Measurements from ENCODE around the gene TRIOBP.
"Not testable (repeated sequence)": the region's sequence is repeated elsewhere in the genome, so short reads cannot be mapped to it uniquely, and the experiment has no call there.

TRIOBP gene

DNA sequence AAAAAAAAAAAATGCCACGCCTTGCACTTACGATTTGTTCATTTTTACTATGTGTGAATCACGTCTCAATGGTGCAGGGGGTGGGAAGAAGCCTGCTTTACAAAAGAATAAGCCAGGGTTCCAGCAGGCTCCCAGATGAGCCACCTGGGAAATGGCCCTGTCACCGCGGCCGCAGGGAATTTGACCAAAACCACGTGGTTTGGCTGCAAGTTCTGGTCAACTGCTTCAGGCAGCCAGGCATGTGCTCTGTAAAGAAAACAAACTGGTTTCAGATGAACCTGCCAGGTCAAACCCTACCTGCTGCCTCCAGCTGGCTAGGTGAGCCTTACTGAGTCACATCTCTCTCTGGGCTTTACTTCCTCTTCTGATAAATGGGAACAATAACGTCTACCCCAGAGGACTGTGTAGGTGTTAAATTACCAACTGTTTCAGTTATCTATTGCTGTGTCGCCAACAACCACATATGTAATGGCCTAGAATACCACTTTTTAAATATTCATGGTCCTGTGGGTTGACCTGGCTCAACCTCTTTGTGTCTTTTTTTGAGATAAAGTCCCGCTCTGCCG, 80.4 kb downstream of the TRIOBP start:
- no peak for DNase-seq

DNA sequence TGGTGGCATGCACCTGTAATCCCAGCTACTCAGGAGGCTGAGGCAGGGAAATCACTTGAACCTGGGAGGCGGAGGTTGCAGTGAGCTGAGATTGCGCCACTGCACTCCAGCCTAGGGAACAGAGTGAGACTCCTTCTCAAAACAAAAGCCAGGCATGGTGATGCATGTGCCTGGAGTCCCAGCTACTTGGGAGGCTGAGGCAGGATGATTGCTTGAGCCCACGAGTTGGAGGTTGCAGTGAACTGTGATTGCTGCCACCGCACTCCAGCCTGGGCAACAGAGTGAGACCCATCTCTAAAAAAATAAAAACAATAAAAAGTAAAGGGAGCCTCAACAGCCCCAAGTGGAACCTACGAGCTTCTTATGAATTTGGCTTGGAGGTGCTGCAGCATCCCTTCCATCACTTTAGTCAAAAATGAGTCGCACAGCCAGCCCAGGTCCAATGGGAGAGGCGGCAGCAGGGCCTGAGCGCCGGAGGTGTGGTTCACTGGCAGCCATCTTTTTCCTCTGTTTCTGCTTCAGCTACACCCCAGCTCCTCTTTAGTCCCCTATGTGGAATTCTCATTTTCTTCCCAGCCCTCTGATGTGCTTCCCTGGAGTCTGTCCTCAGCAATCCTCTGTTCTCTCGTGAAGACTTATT, 81.6 kb downstream of the TRIOBP start:
- no peak for DNase-seq

DNA sequence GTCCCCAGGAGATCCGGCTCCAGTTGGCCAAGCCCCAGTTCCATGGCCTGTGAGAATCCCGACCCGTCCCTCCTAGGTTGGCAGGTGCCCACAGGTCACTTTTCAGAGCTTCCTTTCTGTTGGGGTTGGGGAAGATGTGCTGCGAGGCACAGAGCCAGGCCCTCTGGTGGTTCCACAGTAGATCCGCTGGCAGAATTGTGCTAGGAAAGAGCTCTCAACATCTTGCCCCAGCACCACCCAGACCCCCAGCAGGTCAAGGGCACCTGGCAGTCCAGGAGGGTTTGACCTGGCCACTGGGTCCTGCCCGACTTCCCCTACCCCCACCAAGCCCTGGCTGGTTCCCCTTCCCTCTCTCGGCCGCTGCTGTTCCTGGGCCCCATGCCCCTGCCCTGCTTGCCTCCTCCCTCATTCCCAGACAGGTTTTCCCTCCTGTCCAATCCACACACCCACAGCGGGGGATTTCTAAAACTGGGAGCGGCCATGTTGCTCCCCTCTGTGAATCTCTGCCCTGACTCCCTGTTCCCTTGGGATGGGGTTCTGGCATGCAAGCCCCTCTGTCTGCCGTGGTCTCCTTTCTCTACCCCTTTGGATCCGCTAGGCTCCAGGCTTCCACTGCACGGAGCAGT, 84.7 kb downstream of the TRIOBP start:
- DNase-seq = no peak

DNA sequence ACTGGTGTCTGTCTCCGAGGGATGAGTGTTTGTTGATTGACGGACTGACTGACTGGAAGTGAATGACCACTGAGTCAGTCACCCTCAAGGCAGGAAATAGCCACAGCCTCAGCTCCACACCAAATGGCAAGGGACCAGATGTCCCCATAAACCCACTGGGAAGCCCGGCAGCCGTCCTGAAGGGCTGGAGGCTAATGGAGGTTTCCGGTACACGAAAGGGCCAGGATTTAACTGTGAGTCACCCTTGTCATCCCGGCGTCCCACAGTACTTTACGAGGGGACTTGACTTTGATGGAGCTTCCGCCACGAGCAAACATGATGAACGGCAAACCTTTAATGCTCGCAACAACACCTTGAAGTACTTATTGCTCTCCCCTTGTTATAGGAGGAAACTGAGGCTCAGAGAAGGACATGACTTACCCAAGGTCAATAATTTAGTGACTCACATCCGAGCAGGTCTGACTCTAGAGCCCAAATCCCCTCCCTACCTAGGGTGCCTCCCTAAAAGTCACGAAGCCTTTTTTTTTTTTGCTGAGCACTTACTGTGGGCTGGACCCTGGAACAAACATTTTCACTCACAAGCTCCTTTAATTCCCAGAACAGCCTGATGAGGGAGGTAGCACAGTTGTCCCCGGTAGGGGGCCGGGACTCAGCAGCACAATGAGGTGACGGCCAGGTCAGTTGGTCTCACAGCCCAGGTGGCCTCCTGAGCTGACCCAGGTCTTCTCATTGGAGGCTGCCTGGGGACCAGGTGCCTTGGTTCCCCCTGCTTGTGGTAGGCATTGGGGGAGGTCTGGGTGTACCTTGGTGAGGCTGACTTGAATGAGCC, 85.7 kb downstream of the TRIOBP start:
- DNase-seq = no peak

DNA sequence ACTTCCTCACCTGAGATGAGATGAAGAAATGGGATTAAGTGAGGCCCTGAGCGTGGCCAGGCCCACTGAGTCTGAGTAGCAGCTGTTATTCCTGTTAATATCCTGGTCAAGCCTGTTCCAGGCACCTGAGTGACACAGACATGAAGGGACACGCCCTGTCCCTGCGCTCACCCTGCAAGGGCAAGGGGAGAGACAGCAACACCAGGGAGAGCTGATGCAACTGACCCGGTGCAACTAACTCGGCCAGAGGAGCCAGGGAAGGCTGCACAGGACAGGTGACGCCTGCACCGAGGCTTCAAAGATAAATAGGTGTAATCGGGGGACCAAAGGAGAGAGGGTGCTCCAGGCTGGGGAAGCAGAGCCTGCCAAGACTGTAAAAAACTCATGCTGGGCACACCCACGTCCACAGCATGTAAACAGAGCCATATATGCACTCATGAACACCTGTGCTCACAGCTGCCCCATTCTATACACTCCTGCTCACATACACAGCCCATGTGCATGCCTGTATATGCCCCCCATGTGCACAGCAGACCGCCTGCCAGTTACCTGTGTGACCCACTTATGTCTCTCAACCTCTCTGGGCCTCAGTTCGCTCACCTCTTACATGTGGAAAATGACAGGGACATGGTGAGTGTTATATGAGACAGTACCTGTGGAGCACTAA, 88.1 kb downstream of the TRIOBP start:
- no peak for DNase-seq

DNA sequence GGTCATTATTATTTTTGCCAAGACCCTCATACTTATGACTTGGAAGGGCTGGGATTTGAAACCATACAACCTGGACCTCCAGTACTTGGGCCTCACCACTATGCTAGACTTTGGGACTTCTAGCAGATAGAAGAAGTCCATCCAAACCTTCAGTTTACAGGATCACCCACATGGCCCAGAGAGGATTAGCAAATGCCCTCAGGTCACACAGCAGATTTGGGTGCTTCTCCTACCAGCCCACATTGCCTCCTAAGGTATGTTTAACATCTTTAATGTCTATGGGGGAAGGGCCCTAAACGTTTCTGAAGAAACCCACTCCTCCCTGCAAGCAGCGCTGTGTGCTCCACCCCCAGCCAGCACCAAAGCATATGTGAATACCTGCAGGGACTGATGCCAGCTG, 93.4 kb downstream of the TRIOBP start:
- no peak for DNase-seq

DNA sequence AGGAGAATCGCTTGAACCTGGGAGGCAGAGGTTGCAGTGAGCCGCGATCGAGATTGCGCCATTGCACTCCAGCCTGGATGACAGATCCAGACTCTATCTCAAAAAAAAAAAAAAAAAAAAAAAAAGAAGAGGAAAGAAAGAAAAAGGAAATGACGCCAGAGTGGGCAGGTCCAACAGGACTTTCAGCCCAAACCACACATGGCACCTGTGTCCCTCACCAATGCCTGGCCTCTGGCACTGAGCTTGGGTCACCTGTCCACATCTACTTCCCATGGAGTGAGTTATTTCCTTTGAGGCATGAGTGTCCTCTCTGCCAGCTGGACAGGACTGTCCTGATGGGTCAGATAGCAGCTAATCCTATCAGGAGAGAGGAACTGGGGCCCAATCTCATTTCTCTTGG, 95.6 kb downstream of the TRIOBP start:
- no peak for DNase-seq

DNA sequence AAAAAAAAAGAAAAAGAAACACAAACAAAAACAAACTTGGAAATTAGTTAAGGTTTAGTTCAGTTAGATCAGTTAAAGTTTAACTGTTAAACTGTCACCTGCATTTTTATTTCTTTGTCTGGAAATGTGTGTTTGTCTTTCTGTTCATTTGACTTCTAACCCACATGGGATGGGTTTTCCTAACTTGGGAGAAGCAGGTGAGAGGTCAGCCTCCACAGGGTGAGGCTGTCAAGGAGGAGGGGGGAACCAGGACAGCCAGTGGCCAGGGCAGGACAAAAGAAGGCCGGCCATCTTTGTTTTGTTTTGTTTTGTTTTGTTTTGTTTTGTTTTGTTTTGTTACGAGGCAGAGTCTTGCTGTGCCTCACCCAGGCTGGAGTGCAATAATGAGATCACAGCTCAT, 97.5 kb downstream of the TRIOBP start:
- DNase-seq = no peak

DNA sequence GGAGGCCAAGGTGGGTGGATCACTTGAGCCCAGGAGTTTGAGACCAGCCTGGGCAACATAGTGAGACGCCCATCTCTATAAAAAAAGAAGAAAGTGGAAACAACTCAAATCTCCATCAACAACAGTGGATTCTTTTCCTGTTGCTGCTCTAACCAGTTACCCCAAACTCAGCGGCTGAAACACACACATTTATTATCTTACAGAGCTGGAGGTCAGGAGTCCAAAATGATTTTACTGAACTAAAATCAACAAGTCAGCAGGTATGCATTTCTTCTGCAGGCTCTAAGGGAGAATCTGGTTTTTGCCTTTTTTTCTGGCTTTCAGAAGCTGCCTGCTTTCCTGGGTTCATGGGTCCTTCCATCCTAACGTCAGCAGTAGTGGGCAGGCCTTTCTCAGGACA, 99.2 kb downstream of the TRIOBP start:
- DNase-seq = no peak

DNA sequence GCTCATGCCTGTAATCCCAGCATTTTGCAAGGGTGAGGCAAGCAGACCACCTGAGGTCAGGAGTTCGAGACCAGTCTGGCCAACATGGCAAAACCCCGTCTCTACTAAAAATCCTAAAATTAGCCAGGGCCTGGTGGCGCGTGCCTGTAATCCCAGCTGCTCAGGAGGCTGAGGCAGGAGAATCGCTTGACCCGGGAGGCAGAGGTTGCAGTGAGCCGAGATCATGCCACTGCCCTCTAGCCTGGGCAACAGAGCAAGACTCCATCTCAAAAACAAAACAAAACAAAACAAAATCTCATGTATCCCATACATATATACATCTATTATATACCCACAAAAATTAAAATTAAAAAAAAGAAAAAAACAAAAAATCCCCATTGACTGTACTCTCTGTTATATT, 100.4 kb downstream of the TRIOBP start:
- not testable (repeated sequence) for DNase-seq

DNA sequence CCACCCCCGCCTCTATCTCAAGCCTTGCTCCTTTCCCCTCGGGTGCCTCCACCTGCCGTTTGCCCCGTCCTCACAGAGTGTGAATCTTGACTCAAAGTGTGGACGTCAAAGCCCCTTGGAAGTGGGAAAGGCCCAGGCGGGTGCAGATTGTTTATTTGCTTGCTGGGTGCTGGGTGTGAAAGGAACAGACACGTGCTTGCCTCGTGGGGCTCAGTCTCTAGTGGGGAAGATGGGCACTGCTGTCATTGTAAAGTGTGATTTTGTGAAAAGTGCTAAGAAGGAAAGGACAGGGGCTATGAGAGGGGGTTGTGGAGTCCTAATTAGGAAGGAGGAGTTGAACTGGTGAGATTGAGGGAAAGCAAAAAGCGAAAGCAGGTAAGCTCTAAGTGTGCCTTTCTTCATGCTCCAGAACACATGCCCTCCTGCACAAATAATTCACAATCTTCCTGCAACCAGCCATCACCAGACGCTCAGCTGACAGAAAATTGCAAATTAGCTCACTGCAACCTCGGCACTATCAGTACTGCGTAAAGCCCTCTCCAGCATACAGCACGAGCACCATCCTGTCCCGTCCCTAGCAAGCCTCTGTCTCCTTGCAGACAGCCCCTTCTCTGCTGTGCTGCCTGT, 101.1 kb downstream of the TRIOBP start:
- no peak for DNase-seq

DNA sequence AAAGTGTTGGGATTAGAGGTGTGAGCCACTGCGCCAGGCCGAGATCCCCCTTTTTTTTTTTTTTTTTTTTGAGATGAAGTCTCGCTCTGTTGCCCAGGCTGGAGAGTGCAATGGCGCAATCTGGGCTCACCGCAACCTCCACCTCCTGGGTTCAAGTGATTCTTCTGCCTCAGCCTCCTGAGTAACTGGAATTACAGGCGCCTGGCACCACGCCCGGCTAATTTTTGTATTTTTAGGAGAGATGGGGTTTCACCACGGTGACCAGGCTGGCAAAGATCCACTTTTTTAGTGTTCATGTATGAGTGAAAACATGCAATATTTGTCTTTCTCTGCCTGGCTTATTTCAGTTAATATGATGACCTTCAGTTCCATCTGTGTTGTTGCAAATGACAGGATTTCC, 103.1 kb downstream of the TRIOBP start:
- DNase-seq = not testable (repeated sequence)

DNA sequence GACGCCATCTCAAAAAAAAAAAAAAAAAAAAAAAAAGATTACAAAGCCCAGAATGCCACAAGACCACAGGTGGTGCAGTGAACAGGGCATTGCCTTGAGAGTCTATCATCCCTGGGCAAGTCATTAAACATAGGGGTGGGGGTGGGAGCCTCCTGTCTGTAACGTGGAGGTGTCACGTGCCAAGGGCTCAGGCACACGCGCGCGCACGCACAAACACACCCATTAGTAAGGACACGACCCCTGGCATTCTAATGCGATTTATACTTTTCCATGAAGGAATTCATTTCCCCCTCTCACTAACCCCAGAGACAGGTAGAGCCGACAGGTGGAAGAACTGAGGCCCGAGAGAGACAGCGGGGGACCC, 105.1 kb downstream of the TRIOBP start:
- no peak for DNase-seq

DNA sequence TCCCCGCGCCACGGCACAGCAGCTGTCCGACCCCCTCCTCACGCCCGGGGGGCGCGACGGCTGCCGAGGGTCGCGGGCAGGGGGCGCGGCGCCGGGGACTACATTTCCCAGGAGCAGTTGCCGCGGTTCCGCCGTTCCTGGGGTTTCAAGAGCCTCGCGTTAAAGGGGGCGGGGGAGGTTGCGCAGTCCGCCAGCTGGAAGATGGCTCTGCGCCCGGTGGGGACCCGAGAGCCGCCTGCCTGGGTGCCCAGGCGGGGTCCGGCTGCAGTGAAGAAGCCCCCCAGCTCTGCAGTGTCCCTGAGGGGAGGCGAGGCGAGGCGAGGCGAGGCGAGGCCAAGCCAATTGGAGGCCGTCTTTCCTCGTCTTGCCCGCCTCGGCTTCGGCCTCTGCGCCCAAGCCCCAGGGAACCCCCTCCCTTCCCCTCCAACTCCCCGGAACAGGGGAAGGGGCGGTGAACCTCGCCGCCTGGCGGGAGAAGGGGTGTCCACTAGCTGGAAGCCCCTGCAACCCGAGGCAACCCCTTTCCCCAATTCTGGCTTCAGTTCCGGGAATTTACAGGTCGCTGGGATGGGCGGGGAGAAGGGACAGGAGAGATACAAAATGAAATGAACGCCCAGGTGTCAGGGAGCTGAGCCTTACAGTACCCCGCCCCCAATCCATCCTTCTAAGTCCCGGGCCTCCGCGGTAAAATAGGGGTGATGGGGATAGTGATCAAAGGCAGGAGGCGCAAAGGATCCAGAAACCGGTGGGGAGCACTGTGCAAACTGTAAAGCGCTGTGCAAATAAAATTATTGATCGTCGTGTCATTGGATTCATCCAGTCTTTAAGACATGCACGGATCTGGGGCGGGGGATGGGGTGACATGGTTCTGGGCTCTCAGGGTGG, 105.7 kb downstream of the TRIOBP start:
- no peak for DNase-seq

DNA sequence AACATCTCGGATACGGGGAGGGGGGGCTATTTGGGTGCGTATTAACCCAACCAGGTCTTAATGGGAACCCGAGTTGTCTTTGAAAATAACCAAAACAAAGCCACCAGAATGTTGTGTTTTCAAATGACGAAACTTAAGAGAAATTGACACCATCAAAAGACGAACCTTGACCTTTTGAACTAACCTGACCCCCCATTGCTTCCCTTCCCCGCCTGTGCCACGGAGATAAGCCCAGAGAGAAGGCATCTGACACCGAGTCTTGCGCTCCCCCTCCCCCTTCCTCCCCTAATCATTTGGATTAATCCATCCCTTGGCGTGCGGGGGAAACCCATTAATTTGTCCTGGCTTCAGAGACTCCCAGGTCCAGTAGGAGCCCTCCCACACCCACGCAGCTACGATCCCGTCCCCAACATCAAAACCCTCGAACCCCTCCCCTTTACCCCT, 106.4 kb downstream of the TRIOBP start:
- DNase-seq = no peak

DNA sequence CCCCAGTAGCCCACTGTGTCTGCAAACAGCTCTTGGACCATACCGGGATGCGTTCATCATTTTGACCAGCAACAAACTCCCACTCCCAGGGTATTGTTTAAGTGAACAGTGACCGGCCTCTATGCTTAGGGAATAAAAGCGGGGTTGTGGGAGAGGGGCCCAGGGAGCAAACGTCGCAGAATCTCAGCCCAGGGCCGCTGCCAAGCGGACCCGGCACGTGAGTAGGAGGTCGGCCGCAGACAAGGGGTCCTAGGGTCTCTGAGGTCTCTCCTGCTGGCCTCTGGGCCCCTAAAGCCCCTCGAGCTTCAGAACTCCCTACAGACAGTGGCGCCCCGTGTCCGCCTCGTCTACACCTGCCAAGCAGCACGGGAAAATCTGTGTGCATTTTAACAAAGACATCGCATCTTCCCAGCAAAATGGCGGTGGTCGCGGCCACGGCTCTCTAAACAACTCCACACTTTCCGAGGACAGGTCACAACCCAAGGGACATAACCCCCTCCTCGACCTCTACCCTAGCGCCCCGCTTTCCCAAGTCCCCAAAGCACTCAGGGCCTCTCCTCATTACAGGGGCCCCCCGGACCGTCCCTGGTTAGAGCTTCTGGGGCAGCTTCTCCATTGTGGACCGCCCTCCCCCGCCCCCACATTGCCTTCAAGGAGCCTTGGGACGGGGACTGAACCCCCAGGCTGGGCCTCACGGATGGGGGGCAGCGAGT, 106.9 kb downstream of the TRIOBP start:
- DNase-seq = no peak

DNA sequence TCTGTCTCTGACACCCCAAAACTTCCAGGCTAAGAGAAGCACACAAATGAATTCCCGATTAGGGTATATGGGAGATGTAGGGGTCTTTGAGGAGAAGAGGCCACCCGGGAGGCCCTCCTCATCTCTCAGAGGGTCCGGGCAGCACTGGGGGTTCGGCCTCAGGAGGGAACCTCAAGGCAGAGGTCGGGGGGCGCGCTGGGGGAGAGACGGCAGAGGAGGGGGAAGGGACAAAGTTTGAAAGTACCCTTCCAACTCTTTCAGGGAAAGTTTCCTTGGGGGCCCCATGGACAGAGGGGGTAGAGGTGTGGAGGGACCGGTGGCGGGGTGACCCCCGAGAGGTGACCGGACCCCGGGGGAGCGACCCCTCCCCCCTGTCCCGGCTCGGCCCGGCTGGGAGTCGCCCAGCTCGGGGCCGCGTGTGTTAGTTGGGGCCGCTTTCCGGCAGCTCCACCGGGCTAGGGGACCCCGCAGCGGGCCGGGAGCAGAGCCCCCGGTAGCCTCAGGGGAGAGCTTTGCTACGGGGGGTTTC, 107.6 kb downstream of the TRIOBP start:
- no peak for DNase-seq

DNA sequence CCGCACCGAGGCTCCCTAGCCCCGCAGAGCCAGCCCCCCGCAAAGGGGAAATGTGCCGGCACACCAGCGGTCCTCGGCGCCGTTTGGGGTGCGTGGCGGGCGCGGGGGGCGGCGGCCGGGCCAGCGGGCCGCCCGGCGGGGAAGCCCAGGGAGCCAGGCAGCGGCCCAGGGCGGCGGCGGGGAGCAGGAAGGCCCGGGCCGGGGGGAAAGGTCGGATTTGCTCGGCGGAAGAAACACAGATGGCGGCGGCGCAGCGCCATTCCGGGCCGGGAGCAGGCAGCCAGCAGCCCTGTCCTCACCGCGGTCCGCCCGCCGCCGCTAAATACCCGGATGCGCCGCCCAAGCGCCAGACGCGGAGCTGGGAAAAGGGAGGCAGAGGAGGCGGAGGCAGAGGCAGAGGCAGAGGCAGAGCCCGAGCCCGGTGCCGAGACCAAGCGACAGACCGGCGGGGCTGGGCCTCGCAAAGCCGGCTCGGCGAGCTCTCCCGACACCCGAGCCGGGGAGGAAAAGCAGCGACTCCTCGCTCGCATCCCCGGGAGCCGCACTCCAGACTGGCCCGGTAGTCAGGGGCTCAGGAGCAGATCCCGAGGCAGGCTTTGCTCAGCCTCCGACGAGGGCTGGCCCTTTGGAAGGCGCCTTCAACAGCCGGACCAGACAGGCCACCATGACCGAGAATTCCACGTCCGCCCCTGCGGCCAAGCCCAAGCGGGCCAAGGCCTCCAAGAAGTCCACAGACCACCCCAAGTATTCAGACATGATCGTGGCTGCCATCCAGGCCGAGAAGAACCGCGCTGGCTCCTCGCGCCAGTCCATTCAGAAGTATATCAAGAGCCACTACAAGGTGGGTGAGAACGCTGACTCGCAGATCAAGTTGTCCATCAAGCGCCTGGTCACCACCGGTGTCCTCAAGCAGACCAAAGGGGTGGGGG, 108.3 kb downstream of the TRIOBP start:
- peak; percentile 61 for DNase-seq

DNA sequence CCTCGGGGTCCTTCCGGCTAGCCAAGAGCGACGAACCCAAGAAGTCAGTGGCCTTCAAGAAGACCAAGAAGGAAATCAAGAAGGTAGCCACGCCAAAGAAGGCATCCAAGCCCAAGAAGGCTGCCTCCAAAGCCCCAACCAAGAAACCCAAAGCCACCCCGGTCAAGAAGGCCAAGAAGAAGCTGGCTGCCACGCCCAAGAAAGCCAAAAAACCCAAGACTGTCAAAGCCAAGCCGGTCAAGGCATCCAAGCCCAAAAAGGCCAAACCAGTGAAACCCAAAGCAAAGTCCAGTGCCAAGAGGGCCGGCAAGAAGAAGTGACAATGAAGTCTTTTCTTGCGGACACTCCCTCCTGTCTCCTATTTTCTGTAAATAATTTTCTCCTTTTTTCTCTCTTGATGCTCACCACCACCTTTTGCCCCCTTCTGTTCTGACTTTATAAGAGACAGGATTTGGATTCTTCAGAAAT, 109.0 kb downstream of the TRIOBP start:
- no peak for DNase-seq
